Common myeloid progenitor, CD34-positive (primary cell): Measurements from ENCODE around the gene GALNT6.

Experiments
- CTCF ChIA-PET: fragments of 350-600 bp; sonication (Branson Sonifier 250); formaldehyde crosslinking; loops from one replicate; lab custom pipeline; 2021; ENCODE audit warnings: antibody characterized with exemption; lab: Charles Lee
- POLR2A ChIA-PET: fragments of 350-600 bp; sonication (Branson Sonifier 250); formaldehyde crosslinking; loops from one replicate; lab custom pipeline; 2021; ENCODE audit warnings: antibody characterized with exemption; lab: Charles Lee
- DNase-seq, 3 donors: peaks; one replicate each; pipeline versions ENCODE4 v3.0.0 to v3.0.0-alpha.2; 2013
- H3K27ac ChIP-seq, 2 experiments: 1 replicate in 1 of 2; 2 replicates in 1 of 2; pipeline ENCODE4 v1.7.0; 2013; ENCODE audit warnings: inconsistent platforms in 2 of 2, low read length in 2 of 2, mild to moderate bottlenecking in 2 of 2, low read depth in 1 of 2, moderate library complexity in 1 of 2; ENCODE audit not compliant: severe bottlenecking in 2 of 2, insufficient read depth in 1 of 2, poor library complexity in 1 of 2
- H3K27me3 ChIP-seq, 5 experiments: replicated peaks in 2 of 5; 1 replicate in 3 of 5; 2 replicates in 2 of 5; pipeline versions ENCODE4 v1.6.1 to v1.7.0; 2013; ENCODE audit warnings: low read length in 4 of 5, mild to moderate bottlenecking in 2 of 5, moderate library complexity in 2 of 5, inconsistent platforms in 1 of 5; ENCODE audit not compliant: insufficient read depth in 5 of 5, control insufficient read depth in 4 of 5
- H3K36me3 ChIP-seq, 4 experiments: 1 replicate in 2 of 4; 2 replicates in 2 of 4; pipeline versions ENCODE4 v1.6.1 to v1.7.0; 2013; ENCODE audit warnings: low read length in 3 of 4, control low read depth in 1 of 4, mild to moderate bottlenecking in 1 of 4; ENCODE audit not compliant: control insufficient read depth in 4 of 4, insufficient read depth in 4 of 4
- H3K4me1 ChIP-seq, 4 experiments: 1 replicate in 3 of 4; 2 replicates in 1 of 4; pipeline versions ENCODE4 v1.6.1 to v1.7.1; 2013; ENCODE audit warnings: low read length in 3 of 4, mild to moderate bottlenecking in 3 of 4, control low read depth in 1 of 4, inconsistent platforms in 1 of 4, moderate library complexity in 1 of 4; ENCODE audit not compliant: control insufficient read depth in 4 of 4, insufficient read depth in 4 of 4; ENCODE audit errors: control extremely low read depth in 1 of 4
- H3K4me3 ChIP-seq, 7 experiments: 1 replicate in 4 of 7; 2 replicates in 3 of 7; pipeline versions ENCODE4 v1.5.1 to v1.7.0; 2013; ENCODE audit warnings: mild to moderate bottlenecking in 7 of 7, low read length in 6 of 7, moderate library complexity in 6 of 7, inconsistent platforms in 2 of 7, low read depth in 2 of 7, control low read depth in 1 of 7; ENCODE audit not compliant: insufficient read depth in 4 of 7, control insufficient read depth in 1 of 7; ENCODE audit errors: extremely low read depth in 1 of 7
- H3K9me3 ChIP-seq, 5 experiments: 1 replicate in 4 of 5; 2 replicates in 1 of 5; pipeline versions ENCODE4 v1.6.1 to v1.7.1; 2013; ENCODE audit warnings: low read length in 4 of 5, mild to moderate bottlenecking in 2 of 5, inconsistent platforms in 1 of 5, low read depth in 1 of 5, moderate library complexity in 1 of 5; ENCODE audit not compliant: control insufficient read depth in 4 of 5, insufficient read depth in 2 of 5; ENCODE audit errors: control extremely low read depth in 1 of 5
- WGBS: methylation state at CpG from one replicate; pipeline ENCODE4 v1.1.5; 2013; ENCODE audit not compliant: insufficient coverage; 5-methylcytosine and 5-hydroxymethylcytosine counted together

Gene GALNT6

DNA sequence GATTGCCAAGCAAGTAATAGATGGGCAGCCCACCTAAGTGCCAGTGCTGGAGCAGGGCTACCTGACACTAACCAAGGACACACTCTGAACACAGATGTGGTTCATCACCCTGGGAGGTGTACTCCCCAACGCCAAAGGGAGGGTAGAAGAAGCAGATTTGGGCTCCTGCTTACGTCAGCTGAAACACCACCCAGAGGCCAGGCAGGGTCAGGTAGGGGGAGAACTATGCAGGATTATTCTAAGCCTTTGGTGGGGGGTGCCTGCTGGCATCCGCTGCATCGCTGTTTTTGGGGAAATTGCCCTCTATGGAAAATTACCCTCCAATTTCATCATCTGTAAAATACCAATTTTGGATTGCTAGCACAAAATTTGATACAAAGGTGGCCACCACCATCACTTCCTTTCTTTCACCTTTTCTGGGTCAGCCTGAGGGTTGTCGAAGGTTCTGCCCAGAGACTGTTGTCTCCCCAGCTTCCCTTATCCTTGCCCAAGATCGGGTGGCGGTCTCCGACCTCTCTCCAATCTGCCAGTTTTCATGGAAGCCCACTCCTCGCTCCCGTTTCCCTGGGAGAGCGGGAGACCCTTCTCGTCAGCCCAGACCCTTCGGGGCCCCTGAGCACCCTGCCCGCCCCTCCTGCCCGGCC lies 67.8 kb downstream of the GALNT6 start:
- no peaks in the 10 kb centered on the region for H3K27me3 ChIP-seq
- H3K4me1 ChIP-seq: peaks cover 56 to 98% (median 95%) of the 10 kb centered on the region in 4 experiments
- WGBS: 0% methylated on average over 11 of the region's 15 CpGs
- H3K27ac ChIP-seq: peak overlapping the region; percentile 83 to 91
- ChIA-PET POLR2A (interaction anchor here (0.7 to 1.5 kb wide), 3 partner anchors 9 to 107 kb away, joined by 3 read pairs; no protein-coding TSS in a partner anchor), CTCF (interaction anchor here (1.9 to 29.0 kb wide), 4 partner anchors 15 to 61 kb away, joined by 5 to 666 read pairs (median 8); partner anchors contain the start of gene CELA1)
- no peaks in the 10 kb centered on the region for H3K9me3 ChIP-seq
- peak in 2 of 3 donors; percentile 42 to 62 for DNase-seq
- H3K36me3 ChIP-seq: peaks cover 0 to 9% (median 1%) of the 10 kb centered on the region in 4 experiments
- peak overlapping the region; percentile 44 to 86 (median 77) for H3K4me3 ChIP-seq

DNA sequence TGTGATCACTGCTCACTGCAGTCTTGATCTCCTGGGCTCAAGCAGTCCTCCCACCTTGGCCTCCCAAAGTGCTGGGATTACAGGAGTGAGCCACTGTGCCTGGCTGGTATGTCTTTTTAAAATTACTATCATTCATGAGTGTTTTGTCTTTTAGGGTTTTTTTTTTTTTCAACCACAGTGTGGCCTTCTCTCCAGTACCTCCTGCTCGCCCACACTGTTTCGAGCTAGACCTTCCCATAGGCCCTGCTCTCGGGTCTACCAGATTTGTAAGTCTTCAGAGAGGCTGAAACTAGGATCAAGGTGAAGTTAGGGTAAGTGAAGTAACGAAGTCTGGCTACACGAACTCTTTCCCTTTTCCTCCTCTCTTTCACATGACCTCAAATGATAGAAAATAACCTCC lies 68.8 kb downstream of the GALNT6 start:
- H3K36me3 ChIP-seq: peaks cover 0 to 12% (median 1%) of the 10 kb centered on the region in 4 experiments
- peaks cover 50 to 93% (median 89%) of the 10 kb centered on the region in 4 experiments for H3K4me1 ChIP-seq
- peak overlapping the region; percentile 20 to 91 for H3K27ac ChIP-seq
- H3K27me3 ChIP-seq: no peaks in the 10 kb centered on the region
- 0% methylated on average over 1 of the region's 5 CpGs for WGBS
- POLR2A ChIA-PET: interaction anchor here (0.7 kb wide), 1 partner anchor 106 kb away, joined by 3 read pairs; no protein-coding TSS in a partner anchor
- H3K9me3 ChIP-seq: no peaks in the 10 kb centered on the region
- no peak for DNase-seq
- CTCF ChIA-PET: interaction anchor here (1.9 to 29.0 kb wide), 3 partner anchors 14 to 20 kb away, joined by 5 to 666 read pairs (median 12); partner anchors contain the start of gene CELA1
- H3K4me3 ChIP-seq: peak overlapping the region in 6 of 7 experiments; percentile 69 to 86 (median 78)

DNA sequence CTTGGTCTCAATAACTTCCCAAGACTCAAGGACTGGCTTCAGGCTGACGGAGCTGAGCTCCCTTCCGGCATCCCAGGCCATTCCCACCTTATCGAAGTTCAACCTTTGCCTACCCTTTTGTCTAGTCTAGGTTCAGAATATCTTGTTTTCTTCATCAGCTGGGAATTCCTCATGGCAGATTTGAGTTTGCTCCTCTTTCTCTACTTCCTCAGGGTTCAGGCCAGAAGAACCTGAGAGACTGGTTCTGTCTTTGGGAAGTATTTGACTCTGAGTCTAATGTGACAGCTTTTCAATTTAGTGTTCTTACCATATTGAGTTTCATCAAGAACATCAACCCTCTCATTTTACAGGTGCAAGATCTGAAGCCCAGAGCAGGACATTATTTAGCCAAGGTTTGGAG lies 69.3 kb downstream of the GALNT6 start:
- 82% methylated on average over 3 of the region's 3 CpGs for WGBS
- Histone ChIP-seq H3K4me3 (peak overlapping the region in 5 of 7 experiments; percentile 72 to 86 (median 79)), H3K27me3 (no peaks in the 10 kb centered on the region), H3K4me1 (peaks cover 47 to 87% (median 83%) of the 10 kb centered on the region in 4 experiments), H3K9me3 (no peaks in the 10 kb centered on the region), H3K36me3 (peaks cover 0 to 12% (median 1%) of the 10 kb centered on the region in 4 experiments), H3K27ac (no peak overlapping the region)
- CTCF ChIA-PET: interaction anchor here (3.6 to 29.0 kb wide), 2 partner anchors 13 to 21 kb away, joined by 12 to 666 read pairs; partner anchors contain the start of gene CELA1
- no peak for DNase-seq
- POLR2A ChIA-PET: interaction anchor here (1.8 kb wide), 1 partner anchor 19 kb away, joined by 10 read pairs; no protein-coding TSS in a partner anchor

DNA sequence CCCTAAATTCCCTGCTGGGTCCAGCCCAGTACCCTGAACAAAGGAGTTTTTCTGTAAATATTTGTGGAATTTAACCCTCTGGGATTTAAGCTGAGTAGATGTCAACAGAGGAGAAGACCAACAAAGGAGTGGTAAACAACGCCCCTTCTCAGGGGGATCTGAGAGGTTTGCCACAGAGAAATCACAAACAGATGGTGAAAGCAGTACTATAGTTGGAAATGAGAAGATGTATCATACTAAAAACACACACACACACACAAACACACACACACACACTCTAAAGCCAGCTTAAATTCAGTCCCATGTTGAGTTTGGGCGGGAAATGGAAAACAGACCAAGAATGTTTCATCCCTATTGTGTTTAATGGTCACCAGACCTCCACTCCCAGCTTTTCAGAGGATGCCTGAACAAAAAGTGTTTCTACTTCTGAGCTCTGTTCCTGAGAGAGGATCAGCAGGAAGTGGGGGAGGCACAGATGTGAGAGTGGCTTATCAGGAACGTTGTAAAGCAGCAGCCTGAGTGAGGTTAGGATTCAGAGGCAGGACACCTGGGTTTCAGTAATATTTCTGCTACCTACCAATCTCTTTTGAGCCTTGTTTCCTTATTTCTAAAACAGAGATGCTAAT lies 70.4 kb downstream of the GALNT6 start:
- no CpG with 5 or more reads among the region's 3 CpGs for WGBS
- H3K27ac ChIP-seq: peak overlapping the region; percentile 33 to 59

DNA sequence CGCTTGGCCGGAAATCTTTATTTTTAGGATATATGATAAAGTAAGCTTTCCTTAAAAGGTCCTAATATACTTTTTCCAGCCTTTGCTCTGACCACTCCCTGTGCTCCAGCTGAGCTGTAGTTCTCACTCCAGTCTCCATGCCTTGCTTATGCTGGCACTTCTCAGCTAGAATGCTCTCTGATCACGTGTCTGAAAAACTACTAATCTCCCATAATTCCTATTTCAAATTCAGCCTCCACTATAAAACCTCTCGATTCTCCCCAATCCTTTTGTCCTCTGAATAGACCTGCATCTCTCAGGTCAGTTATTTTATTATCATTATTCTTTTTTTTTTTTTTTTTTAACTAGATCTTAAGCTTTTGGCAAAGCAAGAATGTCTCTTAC lies 70.9 kb downstream of the GALNT6 start:
- Histone ChIP-seq H3K4me1 (peaks cover 37 to 73% (median 68%) of the 10 kb centered on the region in 4 experiments), H3K4me3 (peak overlapping the region in 2 of 7 experiments; percentile 3 to 21), H3K9me3 (no peaks in the 10 kb centered on the region), H3K36me3 (peaks cover 0 to 16% (median 2%) of the 10 kb centered on the region in 4 experiments), H3K27ac (peak overlapping the region in 1 of 2 experiments; percentile 59), H3K27me3 (no peaks in the 10 kb centered on the region)
- POLR2A ChIA-PET: interaction anchor here (0.7 to 1.8 kb wide), 2 partner anchors 21 to 73 kb away, joined by 3 to 10 read pairs; no protein-coding TSS in a partner anchor
- WGBS: 78% methylated on average over 2 of the region's 4 CpGs
- no peak for DNase-seq
- CTCF ChIA-PET: interaction anchor here (0.6 to 29.0 kb wide), 5 partner anchors 13 to 1634 kb away, joined by 3 to 666 read pairs (median 3); partner anchors contain the start of gene CELA1

More for the DNA sequence above, 70.4 kb downstream of the GALNT6 start:
- Histone ChIP-seq H3K4me1 (peaks cover 40 to 78% (median 73%) of the 10 kb centered on the region in 4 experiments), H3K36me3 (peaks cover 0 to 13% (median 2%) of the 10 kb centered on the region in 4 experiments), H3K27me3 (no peaks in the 10 kb centered on the region), H3K9me3 (no peaks in the 10 kb centered on the region), H3K4me3 (peak overlapping the region in 5 of 7 experiments; percentile 26 to 57 (median 47))
- ChIA-PET POLR2A (interaction anchor here (0.7 to 1.8 kb wide), 2 partner anchors 20 to 73 kb away, joined by 3 to 10 read pairs; no protein-coding TSS in a partner anchor), CTCF (interaction anchor here (0.6 to 29.0 kb wide), 4 partner anchors 14 to 1635 kb away, joined by 3 to 666 read pairs (median 14); partner anchors contain the start of gene CELA1)
- DNase-seq: peak in 2 of 3 donors; percentile 74 to 76

DNA sequence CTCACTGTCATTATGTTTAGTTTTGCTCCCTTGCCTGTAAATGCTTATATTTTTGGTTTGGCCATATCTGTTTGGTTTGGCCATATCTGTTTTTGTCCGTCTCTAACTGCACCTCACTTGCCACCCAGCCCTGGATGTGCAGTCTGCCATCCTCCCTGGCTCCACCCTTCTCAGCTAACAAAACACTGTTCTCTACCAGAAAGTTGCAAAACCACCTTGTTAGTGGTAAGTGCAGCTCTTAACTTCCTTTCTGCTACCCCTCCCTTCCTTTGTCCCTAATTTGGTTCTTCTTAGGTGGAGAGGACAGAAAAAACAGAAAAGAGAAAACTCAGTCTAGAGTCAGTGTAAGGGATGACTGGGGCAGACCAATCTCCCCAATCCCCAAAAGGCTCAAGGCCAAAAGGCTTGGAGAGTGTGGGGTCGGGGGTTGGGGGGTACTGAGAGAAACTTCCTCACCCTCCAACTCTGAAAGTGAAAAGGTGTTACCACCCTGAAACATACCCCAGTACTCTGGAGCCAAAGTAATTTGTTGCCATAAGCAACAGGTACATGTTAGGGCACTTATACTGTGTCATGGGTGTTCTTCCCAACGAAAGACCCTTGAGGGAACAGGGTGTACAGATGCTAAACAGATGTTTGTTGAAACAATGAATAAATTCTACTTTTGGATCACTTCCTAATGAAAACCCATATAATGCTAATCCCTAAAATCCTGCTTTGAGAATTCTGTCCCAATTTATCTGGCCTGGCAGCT lies 72.2 kb downstream of the GALNT6 start:
- POLR2A ChIA-PET: no interaction called here
- peaks cover 0 to 16% (median 2%) of the 10 kb centered on the region in 4 experiments for H3K36me3 ChIP-seq
- H3K27ac ChIP-seq: peak overlapping the region; percentile 36 to 65
- no peaks in the 10 kb centered on the region for H3K27me3 ChIP-seq
- peaks cover 32 to 60% (median 55%) of the 10 kb centered on the region in 4 experiments for H3K4me1 ChIP-seq
- 0% methylated on average over 1 of the region's 3 CpGs for WGBS
- peak in 2 of 3 donors; percentile 45 to 48 for DNase-seq
- no peaks in the 10 kb centered on the region for H3K9me3 ChIP-seq
- CTCF ChIA-PET: interaction anchor here (0.9 to 29.0 kb wide), 5 partner anchors 9 to 47 kb away, joined by 3 to 666 read pairs (median 5); partner anchors contain the start of gene CELA1
- H3K4me3 ChIP-seq: peak overlapping the region in 4 of 7 experiments; percentile 21 to 49 (median 40)
